BJ (cell line): ENCODE data around the gene SLC22A25. TPM values are rescaled to one million over a fixed set of nuclear protein-coding genes. Genes with fewer than 3 reads are reported as not detected.

Source experiments
- CTCF ChIA-PET: fragments of 350-600 bp; formaldehyde crosslinking; extraction: SDS; loops from one replicate; lab custom pipeline; 2021; ENCODE audit warnings: antibody characterized with exemption, inconsistent platforms; lab: Yijun Ruan, JAX
- POLR2A ChIA-PET: fragments of 300-600 bp; sonication (Branson Sonifier 250); formaldehyde crosslinking; extraction: SDS; loops from one replicate; lab custom pipeline; 2021; ENCODE audit warnings: antibody characterized with exemption; lab: Charles Lee
- DNase-seq: peaks from one replicate; pipeline ENCODE4 v3.0.0-alpha.2; 2011; ENCODE audit warnings: low read depth
- H3K27me3 ChIP-seq: 2 replicates; pipeline ENCODE4 v1.6.0; 2011; ENCODE audit warnings: low read length; ENCODE audit not compliant: control insufficient read depth, insufficient read depth
- H3K36me3 ChIP-seq: 2 replicates; pipeline ENCODE4 v1.5.1; 2011; ENCODE audit warnings: low read length; ENCODE audit not compliant: control insufficient read depth, insufficient read depth
- H3K4me3 ChIP-seq: 2 replicates; pipeline ENCODE4 v1.5.1; 2011; ENCODE audit warnings: low read depth, mild to moderate bottlenecking, control low read depth, low read length
- CTCF ChIP-seq: IDR thresholded peaks from 2 replicates; pipeline ENCODE4 v1.5.1; 2011; ENCODE audit warnings: low read depth, mild to moderate bottlenecking, control low read depth, inconsistent platforms, low read length, moderate library complexity; ENCODE audit not compliant: insufficient read depth
- polyA minus RNA-seq: library from RNA; depleted of rRNA, polyadenylated mRNA; stranded (reverse); fragments of >200 nt; gene quantifications from 2 replicates; pipeline ENCODE4 v1.2.3, GENCODE V29; 2011; rRNA and poly(A)+ RNA removed
- polyA plus RNA-seq: library from polyadenylated mRNA; depleted of rRNA; stranded (reverse); fragments of >200 nt; gene quantifications from 2 replicates; pipeline ENCODE4 v1.2.3, GENCODE V29; 2011; rRNA removed

The SLC22A25 gene
- not detected in 2 replicates for polyA plus RNA-seq
- not detected in 2 replicates for polyA minus RNA-seq

DNA sequence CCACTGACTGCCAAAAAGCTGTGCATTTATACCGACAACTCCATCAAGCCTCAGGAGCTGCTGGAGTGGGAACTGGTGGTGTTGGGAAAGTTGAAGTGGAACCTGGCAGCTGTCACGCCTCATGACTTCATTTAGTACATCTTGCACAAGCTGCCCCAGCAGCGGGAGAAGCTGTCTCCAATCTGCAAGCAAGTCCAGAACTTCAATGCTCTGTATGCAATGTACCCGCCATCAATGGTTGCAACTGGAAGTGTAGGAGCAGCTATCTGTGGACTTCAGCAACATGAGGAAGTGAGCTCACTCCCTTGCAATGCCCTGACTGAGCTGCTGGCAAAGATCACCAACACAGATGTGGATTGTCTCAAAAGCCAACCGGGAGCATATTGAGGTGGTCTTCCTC is at the start of gene SLC22A25:
Gene SLC22A25, minus strand, starts transcription at position 67 of the 400 bp plus-strand sequence. CDS start 13,947 bp downstream, outside the sequence.
- no peak for DNase-seq
- ChIA-PET POLR2A (no interaction called here), CTCF (no interaction called here)

GRCh38 chr11:63290285-63290684 is 46.9 kb upstream of the SLC22A25 start:
- Histone ChIP-seq H3K36me3 (no peaks in the 10 kb centered on the region), H3K4me3 (no peak overlapping the region), H3K27me3 (no peaks in the 10 kb centered on the region)
- no peak for DNase-seq
- ChIA-PET CTCF (no interaction called here), POLR2A (no interaction called here)
- no peak for TF ChIP-seq CTCF

More for the DNA sequence above, at the start of gene SLC22A25:
- no peak for TF ChIP-seq CTCF
- H3K27me3 ChIP-seq: no peaks in the 10 kb centered on the region
- no peak within 1 kb of the TSS for H3K4me3 ChIP-seq
- H3K36me3 ChIP-seq: no peaks in the 10 kb centered on the region

GRCh38 chr11:63289658-63290057 is 46.3 kb upstream of the SLC22A25 start:
- no peaks in the 10 kb centered on the region for H3K36me3 ChIP-seq
- ChIA-PET POLR2A (no interaction called here), CTCF (no interaction called here)
- H3K4me3 ChIP-seq: no peak overlapping the region
- no peak for TF ChIP-seq CTCF
- no peaks in the 10 kb centered on the region for H3K27me3 ChIP-seq
- DNase-seq: no peak

GRCh38 chr11:63282579-63282978 is 39.2 kb upstream of the SLC22A25 start:
- POLR2A ChIA-PET: no interaction called here
- Histone ChIP-seq H3K36me3 (no peaks in the 10 kb centered on the region), H3K4me3 (no peak overlapping the region), H3K27me3 (no peaks in the 10 kb centered on the region)
- DNase-seq: no peak
- TF ChIP-seq CTCF: no peak
- CTCF ChIA-PET: no interaction called here

GRCh38 chr11:63280920-63281319 is 37.5 kb upstream of the SLC22A25 start:
- Histone ChIP-seq H3K27me3 (no peaks in the 10 kb centered on the region), H3K4me3 (no peak overlapping the region), H3K36me3 (no peaks in the 10 kb centered on the region)
- ChIA-PET CTCF (no interaction called here), POLR2A (no interaction called here)
- DNase-seq: no peak
- TF ChIP-seq CTCF: no peak
